ENCODE results near the gene GPHA2.

Gene GPHA2

GRCh38 chr11:64911689-64912088 lies 24.0 kb downstream of the GPHA2 start:
- in situ Hi-C loops (cut with MboI; ENCODE audit: low sequenced_read_pairs), result no loop called here

- in situ Hi-C loops (cut with MboI; ENCODE audit: low sequenced_read_pairs), result no loop called here
Observed at GRCh38 chr11:64911142-64911541, 24.6 kb downstream of the GPHA2 start.

DNA sequence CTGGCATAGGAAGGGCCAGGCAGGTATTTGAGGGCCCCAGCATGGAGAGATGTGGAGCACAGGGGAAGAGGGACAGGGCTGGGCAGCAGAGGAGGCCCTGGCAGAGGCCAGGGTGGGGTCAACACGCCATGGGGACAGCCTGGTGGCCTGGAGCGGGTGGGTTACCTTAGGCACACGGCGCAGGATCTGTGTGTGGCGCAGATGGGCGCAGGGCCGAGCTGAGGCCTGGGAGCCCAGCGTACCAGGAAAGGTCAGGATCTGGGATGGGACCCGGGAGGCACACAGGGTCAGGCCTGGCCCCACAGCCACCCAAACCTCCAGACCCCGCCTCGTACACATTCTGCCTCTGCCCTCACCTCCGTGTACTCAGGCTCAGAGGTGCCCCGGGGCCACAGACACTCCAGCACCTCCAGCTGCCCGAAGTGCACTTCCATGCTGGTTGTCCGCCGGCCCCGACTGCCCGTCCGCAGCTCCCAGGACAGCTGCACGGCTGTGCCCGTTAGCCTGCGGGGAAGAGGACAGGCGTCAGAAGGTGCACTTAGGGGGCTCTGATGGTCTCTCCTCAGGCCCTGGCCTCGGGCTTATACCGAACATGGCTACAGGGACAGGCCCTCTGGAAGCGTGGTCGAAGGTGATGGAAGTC lies 25.1 kb downstream of the GPHA2 start:
- in situ Hi-C loops (cut with MboI; ENCODE audit: low sequenced_read_pairs), result no loop called here

GRCh38 chr11:64909653-64910343 lies 25.9 kb downstream of the GPHA2 start:
- in situ Hi-C loops (cut with MboI; ENCODE audit: low sequenced_read_pairs), result no loop called here

- in situ Hi-C loops (cut with MboI; ENCODE audit: low sequenced_read_pairs), result no loop called here
Observed at GRCh38 chr11:64908766-64909165, 26.9 kb downstream of the GPHA2 start.

- in situ Hi-C loops (cut with MboI; ENCODE audit: low sequenced_read_pairs), result no loop called here
Observed at GRCh38 chr11:64906314-64906635, 29.4 kb downstream of the GPHA2 start.

- in situ Hi-C loops (cut with MboI; ENCODE audit: low sequenced_read_pairs), result no loop called here
Observed at GRCh38 chr11:64905516-64906313, 30.0 kb downstream of the GPHA2 start.

DNA sequence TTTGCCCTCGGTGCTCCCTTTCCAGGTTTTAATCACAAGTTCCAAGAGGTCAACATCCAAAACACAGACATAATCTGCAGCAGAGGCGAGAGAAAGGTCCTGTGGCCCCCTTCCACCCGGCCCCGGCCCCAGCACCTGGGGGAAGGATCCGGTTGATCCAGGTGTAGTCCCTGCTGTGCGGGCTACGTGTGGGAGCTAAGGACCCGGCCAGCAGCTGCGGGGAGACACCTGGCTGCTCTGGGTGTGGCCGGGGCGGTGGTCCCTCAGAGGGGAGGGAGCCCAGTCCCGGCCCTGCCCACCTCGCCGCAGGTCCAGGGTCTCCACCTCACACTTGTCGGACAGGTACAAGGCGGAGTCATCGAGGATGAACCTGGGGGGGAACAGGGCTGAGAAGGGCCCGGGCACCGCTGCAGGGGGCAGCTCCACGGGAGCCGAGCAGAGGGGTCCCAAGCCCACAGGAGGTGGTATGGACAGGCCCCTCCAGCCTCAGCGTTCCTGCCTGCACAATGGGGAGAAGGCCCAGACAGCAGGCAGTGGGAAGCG lies 32.3 kb downstream of the GPHA2 start:
- in situ Hi-C loops (cut with MboI; ENCODE audit: low sequenced_read_pairs), result no loop called here

DNA sequence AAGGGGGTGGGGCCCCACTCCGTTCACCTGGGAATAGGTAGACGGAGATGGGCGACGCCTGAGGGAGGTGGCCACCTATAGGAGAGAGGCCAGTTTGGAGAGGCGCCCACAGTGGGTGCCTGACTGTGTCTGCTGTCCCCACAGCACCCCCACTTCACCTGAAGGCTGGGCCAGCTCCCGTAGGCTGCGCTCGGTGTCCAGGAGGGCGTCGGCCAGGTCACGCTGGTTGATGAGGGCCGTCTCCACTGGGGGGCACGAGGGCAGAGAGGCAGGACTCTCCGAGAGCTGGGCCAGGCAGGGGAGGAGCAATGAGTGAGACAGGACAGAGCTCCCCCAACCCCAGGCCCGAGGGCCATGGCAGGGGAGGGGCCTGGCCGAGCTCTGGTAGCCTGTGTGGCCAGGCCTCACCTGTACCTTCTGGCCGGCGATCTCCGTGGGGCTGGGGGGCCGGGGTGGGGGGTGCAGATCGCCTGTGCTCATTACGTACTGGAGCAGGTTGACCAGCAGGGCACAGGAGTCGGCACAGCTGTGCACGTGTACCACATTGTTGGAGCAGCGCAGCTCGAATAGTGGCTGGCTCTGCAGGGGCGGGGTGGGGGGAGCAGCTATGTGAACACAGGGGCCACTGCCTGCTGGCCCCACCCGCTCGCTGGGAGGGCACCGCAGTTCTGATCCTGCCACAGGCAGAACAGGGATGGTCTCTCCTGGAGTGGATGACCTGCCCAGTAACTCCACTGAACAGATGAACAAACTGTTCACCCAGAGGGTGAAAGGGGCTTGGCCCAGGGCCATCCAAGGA lies 33.4 kb downstream of the GPHA2 start:
- in situ Hi-C loops (cut with MboI; ENCODE audit: low sequenced_read_pairs), result no loop called here

GRCh38 chr11:64900774-64901173 lies 34.9 kb downstream of the GPHA2 start:
- in situ Hi-C loops (cut with MboI; ENCODE audit: low sequenced_read_pairs), result no loop called here

DNA sequence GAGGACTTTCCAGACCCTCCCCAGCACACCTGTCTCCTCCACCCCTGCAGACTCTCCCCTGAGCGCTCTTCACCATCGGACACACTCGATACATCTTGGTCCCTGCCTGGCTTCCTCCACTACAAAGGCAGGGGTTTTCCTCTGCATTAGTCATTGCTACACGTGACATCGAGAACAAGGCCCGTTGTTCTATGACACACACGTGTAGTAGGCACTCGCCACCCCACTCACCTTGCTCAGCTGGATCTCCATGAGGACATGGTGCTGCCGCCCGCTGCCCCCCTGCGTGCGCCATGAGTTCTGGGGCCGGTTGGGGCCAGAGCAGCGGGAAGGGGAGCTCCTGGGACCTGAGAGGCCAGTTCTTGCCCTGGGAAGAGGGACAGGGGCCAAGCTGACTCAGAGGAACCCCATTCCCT lies 35.4 kb downstream of the GPHA2 start:
- in situ Hi-C loops (cut with MboI; ENCODE audit: low sequenced_read_pairs), result no loop called here

- in situ Hi-C loops (cut with MboI; ENCODE audit: low sequenced_read_pairs), result no loop called here
Observed at GRCh38 chr11:64898541-64898940, 37.2 kb downstream of the GPHA2 start.

DNA sequence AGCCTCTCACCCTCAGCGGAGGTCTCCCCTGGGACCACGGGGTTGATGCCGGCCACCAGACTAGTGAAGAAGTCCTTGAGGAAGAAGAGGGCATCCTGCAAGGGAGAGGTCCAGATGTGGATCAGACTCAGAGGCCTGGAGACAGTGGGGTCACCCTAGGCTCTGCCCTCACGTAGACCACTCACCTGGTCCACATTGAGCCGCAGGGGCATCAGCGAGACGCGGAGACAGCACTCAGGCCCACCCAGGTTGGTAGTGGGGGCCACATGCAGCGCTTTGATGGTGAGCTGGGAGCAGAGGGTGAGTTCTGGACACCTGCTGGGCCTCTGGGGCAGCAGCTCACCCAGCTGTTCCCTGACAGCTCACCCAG lies 37.6 kb downstream of the GPHA2 start:
- in situ Hi-C loops (cut with MboI; ENCODE audit: low sequenced_read_pairs), result no loop called here

GRCh38 chr11:64897381-64898075 lies 38.2 kb downstream of the GPHA2 start:
- in situ Hi-C loops (cut with MboI; ENCODE audit: low sequenced_read_pairs), result no loop called here

DNA sequence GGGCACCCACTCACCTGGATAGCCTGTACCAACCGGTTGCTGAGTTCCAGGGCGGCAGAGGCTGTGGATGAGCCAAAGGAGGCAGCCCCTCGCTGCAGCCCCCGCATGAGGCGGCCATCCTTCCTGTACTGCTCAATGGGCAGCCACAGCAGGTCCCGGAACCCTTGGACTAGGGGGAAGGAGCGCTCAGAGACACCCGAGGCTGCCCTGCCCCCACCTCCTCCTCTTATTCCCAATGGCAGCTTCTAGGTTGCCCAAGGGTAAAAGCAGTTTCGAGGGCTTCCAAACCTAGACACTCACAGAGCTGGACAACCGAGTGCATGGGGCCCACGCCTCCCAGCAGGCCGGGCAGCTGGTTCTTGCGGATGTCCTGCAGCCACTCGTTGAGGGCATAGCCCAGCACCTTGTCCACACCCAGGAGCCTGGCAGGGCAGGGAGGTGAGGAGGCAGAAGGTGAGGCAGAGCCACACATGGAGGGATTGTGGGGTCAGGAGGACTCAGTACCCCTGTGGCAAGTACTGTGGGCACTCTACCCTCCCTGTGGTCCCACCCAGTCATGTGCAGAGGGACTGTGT lies 39.2 kb downstream of the GPHA2 start:
- in situ Hi-C loops (cut with MboI; ENCODE audit: low sequenced_read_pairs), result no loop called here

GRCh38 chr11:64894812-64895452 lies 40.8 kb downstream of the GPHA2 start:
- in situ Hi-C loops (cut with MboI; ENCODE audit: low sequenced_read_pairs), result loop anchor here (5.0 kb wide), 1 partner anchor 48 kb away; no protein-coding TSS in a partner anchor

DNA sequence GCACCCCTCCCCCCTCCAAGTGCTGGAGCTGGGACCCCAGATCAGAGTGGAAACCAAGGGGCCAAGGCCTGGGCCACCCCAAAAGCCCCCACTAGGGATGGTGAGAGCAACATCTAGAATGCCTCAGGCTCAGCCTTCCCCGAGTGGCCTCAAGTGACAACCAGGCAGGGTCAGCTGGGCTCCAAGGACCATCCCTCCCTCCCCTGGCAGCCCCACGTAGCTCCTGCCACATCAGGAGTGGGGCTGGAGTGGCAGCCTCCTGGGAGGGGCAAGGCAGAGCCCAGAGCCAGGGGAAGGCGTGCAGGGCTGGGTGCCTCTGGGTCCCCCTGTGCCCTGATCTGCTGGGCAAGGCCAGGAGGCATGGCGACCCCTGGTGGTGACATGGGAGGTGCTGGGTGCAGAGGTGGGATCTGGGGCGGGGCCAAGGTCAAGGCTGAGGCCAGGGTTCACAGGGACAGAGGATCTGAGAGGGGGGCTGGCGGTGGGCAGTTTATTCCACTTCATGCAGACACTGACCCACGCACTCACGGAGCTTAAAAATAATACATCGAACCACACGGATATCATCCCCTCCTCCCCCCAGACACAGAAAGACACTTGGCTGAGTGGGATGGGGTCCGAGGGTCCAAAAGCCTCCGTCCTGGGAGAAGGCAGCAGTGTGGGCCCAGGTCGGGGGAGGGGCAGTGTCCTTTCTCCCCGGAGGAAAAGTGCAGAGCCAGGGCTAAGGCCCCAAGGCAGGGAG lies 41.5 kb downstream of the GPHA2 start:
- in situ Hi-C loops (cut with MboI; ENCODE audit: low sequenced_read_pairs), result loop anchor here (5.0 kb wide), 1 partner anchor 47 kb away; no protein-coding TSS in a partner anchor

DNA sequence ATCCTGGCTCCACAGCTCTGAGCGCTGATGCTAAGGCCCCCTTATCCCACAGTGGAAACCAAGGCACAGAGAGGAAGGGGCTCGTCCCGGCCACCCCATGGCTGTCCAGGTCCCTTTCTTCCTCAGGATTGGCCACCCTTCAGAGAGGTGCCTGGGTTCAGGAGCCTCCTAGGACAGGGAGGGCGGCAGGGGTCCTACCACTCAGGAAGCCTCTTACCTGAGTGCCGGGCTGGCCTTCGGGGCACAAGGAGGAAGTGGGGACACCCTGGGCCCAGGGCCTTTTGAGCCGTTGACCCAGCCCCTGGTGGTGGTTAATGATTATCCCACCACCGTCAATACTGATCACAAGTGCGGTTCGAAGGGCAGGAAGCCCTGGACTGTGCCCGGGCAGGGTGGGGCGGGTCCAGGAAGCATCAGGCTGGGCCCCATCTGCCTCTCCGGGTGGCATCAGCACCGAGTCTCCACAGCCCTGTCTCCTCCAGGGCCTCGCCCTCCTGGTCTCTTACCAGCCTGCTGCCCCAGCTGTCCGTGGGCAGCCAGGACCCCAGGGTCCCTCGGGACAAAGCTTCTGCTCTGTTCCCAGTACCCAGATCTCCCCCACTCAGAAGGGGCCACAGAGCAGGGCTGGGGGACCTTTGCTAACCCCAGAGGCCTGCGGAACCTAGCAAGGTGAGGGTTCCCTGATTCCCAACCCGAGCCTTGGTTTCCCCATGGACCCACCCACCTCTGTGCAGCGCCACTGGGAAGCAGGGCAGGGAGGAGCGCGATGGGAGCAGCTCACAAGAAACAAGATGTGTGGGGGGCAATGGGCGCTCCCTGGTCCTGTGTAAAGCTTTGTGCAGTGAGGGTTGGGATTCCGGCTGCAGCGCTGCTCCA lies 42.3 kb downstream of the GPHA2 start:
- in situ Hi-C loops (cut with MboI; ENCODE audit: low sequenced_read_pairs), result loop anchor here (5.0 kb wide), 1 partner anchor 46 kb away; no protein-coding TSS in a partner anchor
